Gastroesophageal sphincter (tissue), 3 donors: ENCODE data around the gene PTPRJ.

Experiments used
- EP300 ChIP-seq: sonication (generic); formaldehyde crosslinking; IDR thresholded peaks from one replicate; pipeline ENCODE4 v1.6.1; 2017; ENCODE audit warnings: antibody characterized with exemption, mild to moderate bottlenecking
- TF ChIP-seq, protein P1 (sequence below), 4 experiments: fragments of 200-600 bp in 2 of 4; fragments of 450-650 bp in 2 of 4; sonication (generic) in 1 of 4; IDR thresholded peaks; one replicate each; pipeline ENCODE4 v1.5.1; 2017 to 2019; ENCODE audit warnings: antibody characterized with exemption in 4 of 4, mild to moderate bottlenecking in 2 of 4, moderate library complexity in 2 of 4

DNA sequence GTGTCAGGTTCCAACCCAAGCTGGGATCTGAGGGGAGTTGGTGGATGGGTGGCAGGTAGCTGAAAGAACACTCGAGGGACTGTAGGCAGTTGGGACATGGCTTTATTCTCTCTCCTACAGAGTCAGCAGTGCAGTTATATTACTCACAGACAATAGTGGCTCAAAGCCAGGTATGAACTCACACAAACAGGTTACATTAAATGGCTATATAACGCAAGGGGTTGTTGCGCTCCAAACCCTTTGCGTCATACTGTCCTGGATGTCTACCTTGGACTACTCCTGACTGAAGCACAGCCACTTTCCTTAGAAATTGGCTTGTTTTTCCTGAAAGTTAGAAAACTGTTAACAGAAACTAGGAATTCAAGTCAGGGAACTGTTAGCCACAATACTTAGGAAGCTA lies 169.9 kb downstream of the PTPRJ start:
- TF ChIP-seq, protein P1, sequence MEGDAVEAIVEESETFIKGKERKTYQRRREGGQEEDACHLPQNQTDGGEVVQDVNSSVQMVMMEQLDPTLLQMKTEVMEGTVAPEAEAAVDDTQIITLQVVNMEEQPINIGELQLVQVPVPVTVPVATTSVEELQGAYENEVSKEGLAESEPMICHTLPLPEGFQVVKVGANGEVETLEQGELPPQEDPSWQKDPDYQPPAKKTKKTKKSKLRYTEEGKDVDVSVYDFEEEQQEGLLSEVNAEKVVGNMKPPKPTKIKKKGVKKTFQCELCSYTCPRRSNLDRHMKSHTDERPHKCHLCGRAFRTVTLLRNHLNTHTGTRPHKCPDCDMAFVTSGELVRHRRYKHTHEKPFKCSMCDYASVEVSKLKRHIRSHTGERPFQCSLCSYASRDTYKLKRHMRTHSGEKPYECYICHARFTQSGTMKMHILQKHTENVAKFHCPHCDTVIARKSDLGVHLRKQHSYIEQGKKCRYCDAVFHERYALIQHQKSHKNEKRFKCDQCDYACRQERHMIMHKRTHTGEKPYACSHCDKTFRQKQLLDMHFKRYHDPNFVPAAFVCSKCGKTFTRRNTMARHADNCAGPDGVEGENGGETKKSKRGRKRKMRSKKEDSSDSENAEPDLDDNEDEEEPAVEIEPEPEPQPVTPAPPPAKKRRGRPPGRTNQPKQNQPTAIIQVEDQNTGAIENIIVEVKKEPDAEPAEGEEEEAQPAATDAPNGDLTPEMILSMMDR (IDR thresholded peaks at IDR 0.05): no peak
- no peak for TF ChIP-seq EP300
